IPS DF 6.9 (cell line): Measurements from ENCODE around the gene LOC128125822.
"Not testable (repeated sequence)": the region's sequence is repeated elsewhere in the genome, so short reads cannot be mapped to it uniquely, and the experiment has no call there.

Experiments used
- DNase-seq: peaks from one replicate; pipeline ENCODE4 v3.0.0-alpha.2; 2013; ENCODE audit warnings: low read depth, low spot score
- H3K27ac ChIP-seq: one replicate; pipeline ENCODE4 v1.5.1; 2013; ENCODE audit warnings: low read length, control low read depth
- H3K27me3 ChIP-seq: 2 replicates; pipeline ENCODE4 v1.6.1; 2013; ENCODE audit warnings: mild to moderate bottlenecking, low read length; ENCODE audit not compliant: control insufficient read depth, insufficient read depth
- H3K36me3 ChIP-seq: 2 replicates; pipeline ENCODE4 v1.6.1; 2013; ENCODE audit warnings: low read length; ENCODE audit not compliant: control insufficient read depth, insufficient read depth
- H3K4me1 ChIP-seq: 2 replicates; pipeline ENCODE4 v1.6.1; 2013; ENCODE audit warnings: low read length; ENCODE audit not compliant: control insufficient read depth, insufficient read depth
- H3K4me3 ChIP-seq: 2 replicates; pipeline ENCODE4 v1.5.1; 2013; ENCODE audit warnings: mild to moderate bottlenecking, low read length
- H3K9me3 ChIP-seq: 2 replicates; pipeline ENCODE4 v1.6.1; 2013; ENCODE audit warnings: low read length, inconsistent platforms; ENCODE audit not compliant: control insufficient read depth, insufficient read depth
- WGBS: extraction: QIAGEN DNeasy Blood & Tissue Kit; methylation state at CpG from one replicate; pipeline ENCODE4 v1.1.7; 2013; ENCODE audit warnings: mixed read lengths, missing lambda C conversion rate; ENCODE audit not compliant: insufficient read length, insufficient coverage; 5-methylcytosine and 5-hydroxymethylcytosine counted together

LOC128125822 gene

DNA sequence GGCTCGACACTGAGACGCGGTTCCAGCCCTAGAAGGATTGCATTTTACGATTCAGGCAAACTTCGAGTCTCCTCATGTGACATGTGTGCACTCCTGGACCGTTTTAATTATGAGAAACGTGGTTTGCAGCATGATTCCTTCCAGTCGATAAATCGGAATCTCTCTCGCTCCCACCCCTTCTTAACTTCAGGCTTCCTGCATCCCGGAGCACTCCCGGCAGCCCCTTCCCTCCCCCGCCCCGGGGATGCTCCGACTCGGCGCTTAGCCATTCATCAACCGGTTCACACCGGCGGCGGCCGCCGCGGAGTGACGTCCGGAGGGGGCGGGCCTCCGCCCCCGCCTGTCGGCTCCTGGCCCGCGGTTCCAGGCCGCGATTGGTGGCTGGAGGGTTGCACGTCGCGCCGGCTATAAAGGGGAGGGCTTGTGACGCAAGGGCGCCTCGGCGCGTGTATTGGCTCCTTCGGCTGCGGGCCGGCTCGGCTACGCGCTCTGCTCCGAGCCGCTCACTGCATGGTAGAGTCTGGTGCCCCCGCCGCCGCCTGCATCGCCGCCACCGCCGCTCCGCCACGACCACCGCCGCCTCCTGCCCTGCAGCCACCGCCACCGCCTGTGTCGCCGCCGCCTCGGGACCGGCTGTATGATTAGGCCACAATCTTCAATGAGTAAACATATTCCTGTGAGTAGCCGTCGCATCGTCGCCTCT, at the start of gene LOC128125822, which contains the start of gene PTP4A1:
TSS of gene LOC128125822 (plus strand) at position 437 of the 703 bp plus-strand sequence.
TSS of gene PTP4A1 (plus strand) at position 437 of the 703 bp plus-strand sequence. CDS start 4,401 bp downstream, outside the sequence.
- no CpG with 5 or more reads among the region's 73 CpGs for WGBS
- Histone ChIP-seq H3K4me3 (peak within 1 kb of the TSS; percentile 99), H3K36me3 (peaks cover 2% of the 10 kb centered on the region; the same call in 1 of the 2 replicates)

DNA sequence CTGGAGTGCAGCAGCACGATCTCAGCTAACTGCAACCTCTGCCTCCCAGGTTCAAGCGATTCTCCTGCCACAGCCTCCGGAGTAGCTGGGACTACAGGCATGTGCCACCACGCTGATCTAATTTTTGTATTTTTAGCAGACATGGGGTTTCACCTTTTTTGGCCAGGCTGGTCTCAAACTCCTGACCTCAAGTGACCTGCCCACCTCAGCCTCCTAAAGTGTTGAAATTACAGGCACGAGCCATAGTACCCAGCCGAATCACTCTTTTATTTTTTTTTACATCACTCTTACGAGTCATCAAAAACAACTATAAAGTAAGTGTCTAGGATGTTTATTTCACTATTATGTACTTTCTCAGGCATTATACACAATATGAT, 49.4 kb upstream of the LOC128125822 start:
- DNase-seq, H3K4me3 ChIP-seq, H3K36me3 ChIP-seq, H3K27me3 ChIP-seq, H3K27ac ChIP-seq, H3K4me1 ChIP-seq, H3K9me3 ChIP-seq: not testable (repeated sequence)
- no CpG with 5 or more reads among the region's 7 CpGs for WGBS

More for the DNA sequence above, at the start of gene LOC128125822, which contains the start of gene PTP4A1:
- H3K4me1 ChIP-seq = no peaks in the 10 kb centered on the region
- no peak within 1 kb of the TSS for H3K27ac ChIP-seq
- peak; percentile 86 for DNase-seq
- no peaks in the 10 kb centered on the region for H3K27me3 ChIP-seq
- H3K9me3 ChIP-seq = no peaks in the 10 kb centered on the region

DNA sequence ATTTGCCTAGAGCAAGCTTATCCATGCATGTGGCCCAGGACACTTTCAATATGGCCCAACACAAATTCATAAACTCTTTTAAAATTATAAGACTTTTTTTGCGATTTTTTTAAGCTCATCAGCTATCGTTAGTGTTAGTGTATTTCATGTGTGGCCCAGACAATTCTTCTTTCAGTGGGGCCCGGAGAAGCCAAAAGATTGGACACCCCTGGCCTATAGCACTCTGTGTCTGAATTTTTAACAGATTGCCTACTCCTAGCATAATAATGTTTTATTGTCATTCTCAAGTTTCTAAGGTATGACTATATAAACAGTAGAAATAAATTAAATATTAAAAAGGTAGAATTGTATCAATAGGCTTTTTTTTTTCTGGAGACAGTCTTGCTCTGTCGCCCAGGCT, 48.6 kb upstream of the LOC128125822 start:
- no CpG with 5 or more reads among the region's 4 CpGs for WGBS
- DNase-seq = no peak
- Histone ChIP-seq H3K27ac (no peak overlapping the region), H3K9me3 (no peaks in the 10 kb centered on the region), H3K4me3 (no peak overlapping the region), H3K4me1 (no peaks in the 10 kb centered on the region), H3K27me3 (no peaks in the 10 kb centered on the region), H3K36me3 (no peaks in the 10 kb centered on the region)

DNA sequence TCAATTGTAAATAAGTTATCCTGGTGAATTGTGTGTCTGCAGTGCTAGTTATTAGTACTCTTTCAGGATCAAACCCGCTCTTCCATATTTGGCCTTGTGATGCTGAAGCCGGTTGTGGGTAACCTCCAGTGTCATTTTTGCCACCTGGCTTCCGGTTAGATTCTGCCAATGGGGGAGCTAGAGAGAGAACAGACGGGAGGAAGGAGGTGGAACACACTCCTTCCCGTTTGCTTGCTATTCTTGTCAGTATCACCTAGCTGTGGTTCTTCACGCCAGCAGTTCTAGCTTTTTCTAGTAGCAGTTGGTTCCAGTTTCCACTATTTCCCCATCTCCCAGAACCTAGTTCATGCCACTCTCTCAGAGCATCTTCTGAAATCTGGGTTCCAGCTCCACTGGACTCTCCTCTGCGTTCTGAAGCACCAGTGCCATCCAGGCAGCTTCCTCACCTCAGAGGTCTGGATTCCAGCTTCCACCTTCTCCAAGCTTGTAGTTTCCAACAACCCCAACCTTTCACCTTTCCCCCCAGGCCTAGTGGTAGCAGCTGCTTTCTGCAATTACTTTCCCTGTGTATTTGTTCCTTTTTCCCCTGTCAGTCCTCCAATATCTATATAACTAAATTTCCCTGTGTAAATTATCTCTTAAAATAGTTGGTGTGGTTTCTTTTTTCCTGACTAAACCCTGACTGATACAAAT, 46.9 kb upstream of the LOC128125822 start:
- DNase-seq = no peak
- no peak overlapping the region for H3K27ac ChIP-seq
- no CpG with 5 or more reads among the region's 7 CpGs for WGBS
- no peaks in the 10 kb centered on the region for H3K27me3 ChIP-seq
- H3K4me3 ChIP-seq = no peak overlapping the region
- H3K36me3 ChIP-seq = no peaks in the 10 kb centered on the region
- no peaks in the 10 kb centered on the region for H3K4me1 ChIP-seq
- no peaks in the 10 kb centered on the region for H3K9me3 ChIP-seq

DNA sequence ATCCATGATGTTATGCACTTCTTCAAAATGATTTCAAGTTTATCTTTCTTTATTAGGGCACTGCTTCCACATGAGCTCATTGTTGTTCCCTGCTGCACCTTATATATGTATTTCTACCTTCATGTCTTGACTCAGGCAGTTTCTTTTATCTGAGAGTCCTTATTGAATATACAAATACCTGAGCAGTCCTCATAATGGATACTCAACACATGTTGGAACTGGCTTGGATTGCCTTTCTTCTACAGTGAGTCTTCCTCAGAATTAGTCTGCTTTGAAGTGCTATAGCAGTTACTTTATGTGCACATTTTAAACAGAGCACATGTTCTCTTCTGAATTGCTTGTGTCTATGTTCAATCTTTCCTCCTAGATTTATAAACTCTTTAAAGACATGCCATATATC, 45.3 kb upstream of the LOC128125822 start:
- Histone ChIP-seq H3K27me3 (no peaks in the 10 kb centered on the region), H3K27ac (no peak overlapping the region), H3K4me3 (no peak overlapping the region), H3K4me1 (no peaks in the 10 kb centered on the region), H3K36me3 (no peaks in the 10 kb centered on the region), H3K9me3 (no peaks in the 10 kb centered on the region)
- no peak for DNase-seq

DNA sequence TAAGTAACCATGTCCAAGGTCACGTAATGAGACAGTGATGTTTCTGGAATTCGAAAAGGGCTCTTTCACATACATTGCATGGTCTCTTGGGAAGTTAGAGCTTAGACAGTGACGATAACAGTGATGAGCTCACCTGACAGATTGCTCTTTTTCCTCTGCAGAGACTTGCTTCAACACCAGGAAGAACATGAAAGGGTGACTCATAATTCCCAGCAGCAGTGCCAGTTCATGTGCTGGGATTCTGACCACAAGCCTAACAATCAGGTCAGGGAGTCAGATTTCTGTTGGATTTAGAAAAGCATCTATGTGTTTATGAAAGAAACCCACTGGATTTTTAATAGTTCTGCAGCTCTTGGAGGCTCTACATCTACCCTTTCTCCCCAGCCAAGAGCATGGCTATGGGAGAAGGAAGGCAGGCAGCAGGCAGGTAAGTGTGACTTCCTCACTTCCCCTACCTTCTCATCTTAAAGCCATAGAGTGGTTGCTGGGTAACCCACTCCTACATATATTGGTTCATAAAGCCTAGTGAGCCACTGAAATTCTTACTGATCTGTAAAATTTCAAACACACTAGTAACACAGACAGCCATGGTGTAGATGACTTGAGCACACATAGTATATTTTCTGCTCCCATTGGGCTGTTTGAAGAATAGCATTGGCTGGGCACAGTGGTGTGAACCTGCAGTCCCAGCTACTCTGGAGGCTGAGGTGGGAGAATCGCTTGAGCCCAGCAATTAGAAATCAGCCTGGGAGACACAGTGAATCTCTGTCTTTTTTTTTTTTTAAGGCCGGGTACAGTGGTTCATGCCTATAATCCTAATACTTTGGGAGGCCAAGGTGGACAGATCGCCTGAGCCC, 44.4 kb upstream of the LOC128125822 start:
- Histone ChIP-seq H3K4me3 (no peak overlapping the region), H3K27ac (no peak overlapping the region), H3K4me1 (no peaks in the 10 kb centered on the region), H3K36me3 (no peaks in the 10 kb centered on the region), H3K9me3 (no peaks in the 10 kb centered on the region), H3K27me3 (no peaks in the 10 kb centered on the region)
- no peak for DNase-seq
- WGBS = no CpG with 5 or more reads among the region's 6 CpGs

DNA sequence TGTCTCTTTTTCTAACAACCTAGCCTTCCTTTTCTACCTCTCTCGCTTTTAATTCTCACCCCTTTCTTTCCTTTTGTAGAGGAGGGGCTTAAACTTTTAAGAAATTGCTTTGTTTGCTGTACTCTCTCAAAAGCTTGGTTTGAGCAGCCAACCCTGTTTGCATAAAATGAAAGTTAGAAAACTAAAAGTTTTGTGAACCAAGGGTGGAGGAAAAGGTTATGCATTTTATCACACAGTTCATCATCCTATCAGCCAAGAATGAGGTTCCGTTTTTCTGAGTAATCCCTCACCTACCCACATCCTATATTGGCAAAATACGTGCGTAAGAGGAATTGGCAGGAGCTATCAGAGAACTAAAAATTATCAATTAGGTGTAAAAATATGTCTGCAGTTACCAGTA, 42.8 kb upstream of the LOC128125822 start:
- no peaks in the 10 kb centered on the region for H3K27me3 ChIP-seq
- H3K36me3 ChIP-seq = no peaks in the 10 kb centered on the region
- 100% methylated on average over 1 of the region's 4 CpGs for WGBS
- H3K9me3 ChIP-seq = no peaks in the 10 kb centered on the region
- H3K27ac ChIP-seq = no peak overlapping the region
- H3K4me3 ChIP-seq = no peak overlapping the region
- DNase-seq = no peak
- no peaks in the 10 kb centered on the region for H3K4me1 ChIP-seq

DNA sequence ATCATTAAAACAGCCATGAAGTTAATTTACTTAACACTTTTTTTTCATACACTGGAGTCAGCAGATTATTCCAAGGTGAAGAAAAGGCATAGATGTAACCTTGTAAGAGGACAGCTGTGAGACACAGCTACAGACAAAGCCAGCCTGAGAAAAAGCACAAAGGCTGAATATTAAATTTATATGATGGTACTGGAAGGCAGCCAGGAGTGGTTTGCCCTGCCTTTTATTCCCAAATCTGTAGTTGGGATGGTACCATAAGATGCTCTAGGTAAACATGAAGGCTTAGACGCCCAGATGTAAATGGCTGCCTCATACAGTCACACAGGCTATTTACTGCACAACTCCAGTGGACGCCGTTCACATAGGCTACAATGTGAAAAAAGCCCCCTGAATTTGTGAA, 42.1 kb upstream of the LOC128125822 start:
- DNase-seq = no peak
- Histone ChIP-seq H3K4me3 (no peak overlapping the region), H3K27ac (no peak overlapping the region), H3K9me3 (no peaks in the 10 kb centered on the region), H3K36me3 (no peaks in the 10 kb centered on the region), H3K4me1 (no peaks in the 10 kb centered on the region), H3K27me3 (no peaks in the 10 kb centered on the region)
- no CpG with 5 or more reads among the region's 3 CpGs for WGBS

DNA sequence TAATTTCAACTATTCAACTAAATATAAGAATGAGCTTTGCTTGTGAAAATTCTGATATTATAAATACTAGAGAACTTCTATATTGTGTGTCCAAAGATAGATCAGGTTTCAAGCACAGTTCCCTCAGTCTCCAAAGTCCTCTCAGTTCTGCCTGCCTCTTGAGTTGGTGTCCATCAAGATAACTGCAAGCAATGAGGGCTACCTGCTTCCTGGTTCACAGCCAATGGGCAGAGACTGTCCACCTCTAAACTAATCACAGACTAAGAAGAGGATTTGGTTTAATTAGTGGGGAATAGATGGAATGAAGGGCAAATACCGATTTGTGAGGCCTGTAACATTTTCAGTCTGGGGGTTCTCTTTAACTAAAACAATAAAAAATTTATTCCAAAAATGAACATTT, 41.3 kb upstream of the LOC128125822 start:
- DNase-seq = no peak
- no CpG with 5 or more reads among the region's 1 CpG for WGBS
- H3K4me1 ChIP-seq = no peaks in the 10 kb centered on the region
- no peak overlapping the region for H3K4me3 ChIP-seq
- no peaks in the 10 kb centered on the region for H3K36me3 ChIP-seq
- no peak overlapping the region for H3K27ac ChIP-seq
- no peaks in the 10 kb centered on the region for H3K27me3 ChIP-seq
- H3K9me3 ChIP-seq = no peaks in the 10 kb centered on the region

DNA sequence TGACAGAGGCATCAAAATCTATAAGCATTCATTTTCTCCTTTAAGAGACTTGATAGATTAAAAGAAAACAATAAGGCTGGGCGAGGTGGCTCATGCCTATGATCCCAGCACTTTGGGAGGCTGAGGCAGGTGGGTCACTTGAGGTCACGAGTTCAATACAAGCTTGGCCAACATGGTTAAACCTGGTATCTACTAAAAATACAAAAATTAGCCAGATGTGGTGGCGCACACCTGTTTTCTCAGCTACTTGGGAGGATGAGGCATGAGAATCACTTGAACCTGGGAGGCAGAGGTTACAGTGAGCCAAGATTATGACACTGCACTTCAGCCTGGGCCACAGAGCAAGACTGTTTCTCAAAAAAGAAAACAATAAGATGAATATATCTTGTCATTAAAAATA, 39.3 kb upstream of the LOC128125822 start:
- Histone ChIP-seq H3K36me3 (no peaks in the 10 kb centered on the region), H3K4me1 (no peaks in the 10 kb centered on the region), H3K27me3 (no peaks in the 10 kb centered on the region), H3K4me3 (no peak overlapping the region), H3K9me3 (no peaks in the 10 kb centered on the region), H3K27ac (no peak overlapping the region)
- no CpG with 5 or more reads among the region's 3 CpGs for WGBS
- no peak for DNase-seq
